ENCODE results near the gene ADH1B. TPM values are rescaled to one million over a fixed set of nuclear protein-coding genes. Genes with fewer than 3 reads are reported as not detected.
"Not testable (repeated sequence)": the region's sequence is repeated elsewhere in the genome, so short reads cannot be mapped to it uniquely, and the experiment has no call there.

Gene ADH1B
- total RNA-seq, 1 experiment from 2014 or later = 1.8 TPM

GRCh38 chr4:99349338-99349737 lies 28.1 kb upstream of the ADH1B start:
- Histone ChIP-seq H3K9me3 (ENCODE audit: control insufficient read depth in 1 of 2, insufficient read depth in 1 of 2, low read depth in 1 of 2, low read length in 2 of 2) (no peaks in the 10 kb centered on the region), H3K79me2 (ENCODE audit: insufficient read depth, low read length) (no peaks in the 10 kb centered on the region), H3K27ac (ENCODE audit: low read depth, low read length) (no peak overlapping the region), H3K9me2 (ENCODE audit: insufficient read depth) (no peaks in the 10 kb centered on the region), H3K9ac (ENCODE audit: low read length) (no peak overlapping the region), H3K27me3 (ENCODE audit: insufficient read depth, low read length) (no peaks in the 10 kb centered on the region), H3K36me3 (ENCODE audit: control insufficient read depth in 1 of 2, insufficient read depth in 2 of 2, low read length in 2 of 2) (no peaks in the 10 kb centered on the region), H2AFZ (ENCODE audit: low read depth, low read length, poor library complexity, severe bottlenecking) (no peak overlapping the region), H4K20me1 (ENCODE audit: insufficient read depth) (no peaks in the 10 kb centered on the region), H3K4me1 (ENCODE audit: control insufficient read depth in 1 of 2, insufficient read depth in 2 of 2, low read length in 2 of 2) (no peaks in the 10 kb centered on the region), H3K4me3 (replicated peaks in 1 of 2; ENCODE audit: low read depth in 1 of 2, low read length in 2 of 2) (no peak overlapping the region), H3K4me2 (ENCODE audit: low read length) (no peak overlapping the region)
- ChIA-PET RAD21 (ENCODE audit: low non-redundant PET in 1 of 2, low total read pairs in 2 of 2, uncharacterized antibody in 2 of 2, unreplicated experiment in 2 of 2) (no interaction called here), CTCF (no interaction called here), POLR2A (no interaction called here)
- TF ChIP-seq EGR1 (IDR thresholded peaks at IDR 0.05; ENCODE audit: low read depth) = no peak
- TF ChIP-seq REST (IDR thresholded peaks at IDR 0.05; ENCODE audit: low read depth) = no peak
- no peak for TF ChIP-seq ATF3 (IDR thresholded peaks at IDR 0.05)
- TF ChIP-seq ZBTB33 (IDR thresholded peaks at IDR 0.05; ENCODE audit: extremely low read depth, insufficient replicate concordance, low read length) = no peak
- TF ChIP-seq CBX3 (IDR thresholded peaks at IDR 0.05; ENCODE audit: low read depth) = no peak
- TF ChIP-seq SP1 (IDR thresholded peaks at IDR 0.05; ENCODE audit: low read depth) = no peak
- no peak for TF ChIP-seq POLR2A (IDR thresholded peaks at IDR 0.05; ENCODE audit: borderline replicate concordance, extremely low read depth, insufficient read depth, insufficient read length)
- TF ChIP-seq JUND (IDR thresholded peaks at IDR 0.05) = no peak
- TF ChIP-seq YY1 (IDR thresholded peaks at IDR 0.05; ENCODE audit: extremely low read depth, insufficient replicate concordance, low read depth, low read length) = no peak
- no TSS peak for BruUV-seq (replicated peaks)
- intact Hi-C loops (cut with micrococcal nuclease) = no loop called here
- DNase-seq (ENCODE audit: low read depth, low spot score) (no peak), ATAC-seq (no peak)

GRCh38 chr4:99342624-99343023 lies 21.4 kb upstream of the ADH1B start:
- H3K4me2 ChIP-seq (ENCODE audit: low read length); H2AFZ ChIP-seq (ENCODE audit: low read depth, low read length, poor library complexity, severe bottlenecking); CTCF ChIA-PET; H4K20me1 ChIP-seq (ENCODE audit: insufficient read depth); H3K9me3 ChIP-seq (ENCODE audit: control insufficient read depth in 1 of 2, insufficient read depth in 1 of 2, low read depth in 1 of 2, low read length in 2 of 2); H3K27me3 ChIP-seq (ENCODE audit: insufficient read depth, low read length); ATAC-seq; DNase-seq (ENCODE audit: low read depth, low spot score); H3K9me2 ChIP-seq (ENCODE audit: insufficient read depth); H3K36me3 ChIP-seq (ENCODE audit: control insufficient read depth in 1 of 2, insufficient read depth in 2 of 2, low read length in 2 of 2); H3K9ac ChIP-seq (ENCODE audit: low read length); H3K4me1 ChIP-seq (ENCODE audit: control insufficient read depth in 1 of 2, insufficient read depth in 2 of 2, low read length in 2 of 2); H3K79me2 ChIP-seq (ENCODE audit: insufficient read depth, low read length); H3K4me3 ChIP-seq (replicated peaks in 1 of 2; ENCODE audit: low read depth in 1 of 2, low read length in 2 of 2); BruUV-seq (replicated peaks); POLR2A ChIA-PET; RAD21 ChIA-PET (ENCODE audit: low non-redundant PET in 1 of 2, low total read pairs in 2 of 2, uncharacterized antibody in 2 of 2, unreplicated experiment in 2 of 2); intact Hi-C loops (cut with micrococcal nuclease); H3K27ac ChIP-seq (ENCODE audit: low read depth, low read length): not testable (repeated sequence)

Measured in HCT116 (cell line).